Esophagus squamous epithelium (tissue), 4 donors: ENCODE data around the gene PTPRZ1.

Experiments used
- POLR2A ChIP-seq, 4 donors: fragments of 450-650 bp; IDR thresholded peaks; one replicate each; pipeline ENCODE4 v1.6.1; 2017; ENCODE audit warnings: antibody characterized with exemption in 4 of 4, mild to moderate bottlenecking in 4 of 4, moderate library complexity in 3 of 4
- TF ChIP-seq, protein P1 (sequence below), 6 experiments: fragments of 450-650 bp in 4 of 6; fragments of 200-600 bp in 2 of 6; sonication (generic) in 2 of 6; IDR thresholded peaks; one replicate each; pipeline ENCODE4 v1.5.1; 2016 to 2019; ENCODE audit warnings: antibody characterized with exemption in 6 of 6, mild to moderate bottlenecking in 4 of 6, moderate library complexity in 4 of 6

DNA sequence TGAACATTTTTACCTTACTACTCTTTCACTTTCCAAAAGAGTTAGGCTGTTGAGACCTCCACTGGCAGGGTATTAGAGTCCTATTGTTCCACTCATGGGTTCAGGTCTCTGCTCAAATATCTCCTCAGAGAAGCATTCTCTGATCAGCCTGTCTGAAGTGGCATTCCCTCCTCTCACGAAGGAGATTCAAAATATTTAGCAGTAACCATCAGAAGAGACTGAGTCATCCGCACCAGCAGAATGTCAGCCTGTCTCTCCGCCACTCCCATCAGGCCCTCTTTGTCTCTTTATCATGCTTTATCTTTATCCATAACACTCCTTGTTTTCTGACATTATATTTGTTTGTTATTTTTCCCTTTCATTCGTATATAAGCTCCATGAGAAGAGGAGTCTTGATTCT lies 192.0 kb downstream of the PTPRZ1 start:
- TF ChIP-seq POLR2A (IDR thresholded peaks at IDR 0.05) = no peak
- TF ChIP-seq, protein P1, sequence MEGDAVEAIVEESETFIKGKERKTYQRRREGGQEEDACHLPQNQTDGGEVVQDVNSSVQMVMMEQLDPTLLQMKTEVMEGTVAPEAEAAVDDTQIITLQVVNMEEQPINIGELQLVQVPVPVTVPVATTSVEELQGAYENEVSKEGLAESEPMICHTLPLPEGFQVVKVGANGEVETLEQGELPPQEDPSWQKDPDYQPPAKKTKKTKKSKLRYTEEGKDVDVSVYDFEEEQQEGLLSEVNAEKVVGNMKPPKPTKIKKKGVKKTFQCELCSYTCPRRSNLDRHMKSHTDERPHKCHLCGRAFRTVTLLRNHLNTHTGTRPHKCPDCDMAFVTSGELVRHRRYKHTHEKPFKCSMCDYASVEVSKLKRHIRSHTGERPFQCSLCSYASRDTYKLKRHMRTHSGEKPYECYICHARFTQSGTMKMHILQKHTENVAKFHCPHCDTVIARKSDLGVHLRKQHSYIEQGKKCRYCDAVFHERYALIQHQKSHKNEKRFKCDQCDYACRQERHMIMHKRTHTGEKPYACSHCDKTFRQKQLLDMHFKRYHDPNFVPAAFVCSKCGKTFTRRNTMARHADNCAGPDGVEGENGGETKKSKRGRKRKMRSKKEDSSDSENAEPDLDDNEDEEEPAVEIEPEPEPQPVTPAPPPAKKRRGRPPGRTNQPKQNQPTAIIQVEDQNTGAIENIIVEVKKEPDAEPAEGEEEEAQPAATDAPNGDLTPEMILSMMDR (IDR thresholded peaks at IDR 0.05) = no peak
